HepG2 (cell line): ENCODE data around the gene QSOX1. TPM values are rescaled to one million over a fixed set of nuclear protein-coding genes. Genes with fewer than 3 reads are reported as not detected.

Experiments used
- BHLHE40 ChIP-seq: IDR thresholded peaks from 2 replicates; pipeline ENCODE4 v1.6.1; 2011; ENCODE audit warnings: low read length, improper control_type of control experiment
- CBX1 ChIP-seq: IDR thresholded peaks from one replicate; pipeline ENCODE4 v1.6.1; 2016; ENCODE audit warnings: antibody characterized with exemption, low read depth
- FOXM1 ChIP-seq: sonication (generic); formaldehyde crosslinking; IDR thresholded peaks from 2 replicates; pipeline ENCODE4 v1.5.0; 2020; ENCODE audit warnings: missing genetic modification reagents
- HNRNPUL1 ChIP-seq: fragments of 200-400 bp; formaldehyde crosslinking; IDR thresholded peaks from 2 replicates; pipeline ENCODE4 v1.6.1; 2017; ENCODE audit warnings: low read depth, mild to moderate bottlenecking, low read length, moderate library complexity
- IKZF4 ChIP-seq: sonication (generic); formaldehyde crosslinking; IDR thresholded peaks from 2 replicates; pipeline ENCODE4 v1.5.1; 2020; ENCODE audit warnings: borderline replicate concordance, mild to moderate bottlenecking, low read depth, missing genetic modification reagents; ENCODE audit errors: not compliant biosample characterization
- NFYB ChIP-seq: sonication (generic); formaldehyde crosslinking; IDR thresholded peaks from 2 replicates; pipeline ENCODE4 v1.4.0; 2020; ENCODE audit warnings: missing genetic modification reagents
- POLR2AphosphoS2 ChIP-seq: IDR thresholded peaks from 2 replicates; pipeline ENCODE4 v1.6.1; 2011; ENCODE audit warnings: low read depth, low read length, improper control_type of control experiment
- SAP130 ChIP-seq: IDR thresholded peaks from 2 replicates; pipeline ENCODE4 v1.6.1; 2016; ENCODE audit warnings: low read depth
- TAF1 ChIP-seq: sonication (generic); formaldehyde crosslinking; IDR thresholded peaks from 2 replicates; pipeline ENCODE4 v1.4.0; 2020; ENCODE audit warnings: missing genetic modification reagents
- ZBTB33 ChIP-seq: sonication (generic); formaldehyde crosslinking; IDR thresholded peaks from 2 replicates; pipeline ENCODE4 v1.4.0; 2020; ENCODE audit warnings: missing genetic modification reagents
- ZNF460 ChIP-seq: sonication (generic); formaldehyde crosslinking; IDR thresholded peaks from 2 replicates; pipeline ENCODE4 v1.5.1; 2020; ENCODE audit warnings: missing genetic modification reagents, mild to moderate bottlenecking, borderline replicate concordance
- ZNF678 ChIP-seq: sonication (generic); formaldehyde crosslinking; IDR thresholded peaks from 2 replicates; pipeline ENCODE4 v1.4.0; 2020; ENCODE audit warnings: mild to moderate bottlenecking, missing genetic modification reagents
- ZNF883 ChIP-seq: sonication (generic); formaldehyde crosslinking; IDR thresholded peaks from 2 replicates; pipeline ENCODE4 v1.5.1; 2020; ENCODE audit warnings: mild to moderate bottlenecking, missing genetic modification reagents; ENCODE audit errors: not compliant biosample characterization
- polyA plus RNA-seq, 8 experiments: library from polyadenylated mRNA; depleted of rRNA in 3 of 8; stranded (reverse) in 7 of 8; unstranded in 1 of 8; fragments of >200 nt; fragmentation: Illumina TruSeq in 4 of 8; extraction: Trizol in 4 of 8; gene quantifications; 2 replicates each; pipeline versions ENCODE4 v1.2.1 to v1.2.3, GENCODE V29; 2011 to 2016; ENCODE audit warnings: low read depth in 4 of 8, missing spikeins in 1 of 8, mixed read lengths in 1 of 8; ENCODE audit not compliant: insufficient read depth in 1 of 8
- total RNA-seq, 5 experiments: library from RNA; depleted of rRNA; stranded (reverse); fragments of >200 nt; fragmentation: Illumina TruSeq; extraction: Trizol; gene quantifications; 2 replicates each; pipeline ENCODE4 v1.2.3, GENCODE V29; 2016; ENCODE audit warnings: low read depth in 1 of 5
- TF ChIP-seq, protein P1 (sequence below): sonication (generic); formaldehyde crosslinking; IDR thresholded peaks from 2 replicates; pipeline ENCODE4 v1.5.0; 2020; ENCODE audit warnings: missing genetic modification reagents, mild to moderate bottlenecking, borderline replicate concordance
- TF ChIP-seq, protein P2 (sequence below): sonication (generic); formaldehyde crosslinking; IDR thresholded peaks from 2 replicates; pipeline ENCODE4 v1.8.1; 2023; ENCODE audit warnings: missing genetic modification reagents, inconsistent platforms, borderline replicate concordance
- TF ChIP-seq, protein P3 (sequence below): sonication (generic); formaldehyde crosslinking; IDR thresholded peaks from one replicate; pipeline ENCODE4 v1.5.1; 2020; ENCODE audit warnings: mild to moderate bottlenecking, missing genetic modification reagents; ENCODE audit errors: not compliant biosample characterization
- TF ChIP-seq, protein P4 (sequence below): sonication (generic); formaldehyde crosslinking; IDR thresholded peaks from 2 replicates; pipeline ENCODE4 v1.5.1; 2020; ENCODE audit warnings: mild to moderate bottlenecking, missing genetic modification reagents, borderline replicate concordance

QSOX1 gene
- total and polyA plus RNA-seq, 2 of the 13 experiments (the other 11 are each of a cell fraction or from before 2014, with no cell fraction given): 6.8 to 40.2 TPM

DNA sequence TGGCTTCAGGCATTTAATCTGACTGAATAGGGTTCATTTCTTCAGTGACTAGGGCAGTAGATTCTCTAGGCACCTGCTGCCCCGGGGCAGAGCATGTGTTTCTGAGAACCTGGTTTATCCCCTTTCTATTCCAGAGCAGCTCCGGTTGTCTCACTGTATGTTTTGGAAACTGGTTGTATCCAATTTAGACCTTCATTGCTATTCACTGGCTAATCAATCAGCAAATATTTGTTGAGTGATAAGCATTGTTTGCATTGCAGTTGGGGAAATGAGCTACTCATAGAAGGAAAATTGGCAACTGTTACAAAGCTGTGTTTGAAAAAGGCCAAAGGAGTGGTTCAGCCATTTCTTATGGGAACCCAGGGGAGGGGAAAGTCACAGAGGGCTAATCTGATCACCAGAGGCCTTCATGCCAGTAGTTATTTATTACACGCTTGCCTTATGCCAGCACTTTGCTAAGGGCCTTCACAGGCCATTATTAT is 2.9 kb downstream of the QSOX1 start (continued):
- TF ChIP-seq, protein P1, sequence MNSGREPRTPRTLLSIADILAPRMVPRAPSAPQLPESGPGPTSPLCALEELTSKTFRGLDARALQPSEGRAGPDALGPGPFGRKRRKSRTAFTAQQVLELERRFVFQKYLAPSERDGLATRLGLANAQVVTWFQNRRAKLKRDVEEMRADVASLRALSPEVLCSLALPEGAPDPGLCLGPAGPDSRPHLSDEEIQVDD (CRISPR knock-in tag): no peak
- TF ChIP-seq, protein P2, sequence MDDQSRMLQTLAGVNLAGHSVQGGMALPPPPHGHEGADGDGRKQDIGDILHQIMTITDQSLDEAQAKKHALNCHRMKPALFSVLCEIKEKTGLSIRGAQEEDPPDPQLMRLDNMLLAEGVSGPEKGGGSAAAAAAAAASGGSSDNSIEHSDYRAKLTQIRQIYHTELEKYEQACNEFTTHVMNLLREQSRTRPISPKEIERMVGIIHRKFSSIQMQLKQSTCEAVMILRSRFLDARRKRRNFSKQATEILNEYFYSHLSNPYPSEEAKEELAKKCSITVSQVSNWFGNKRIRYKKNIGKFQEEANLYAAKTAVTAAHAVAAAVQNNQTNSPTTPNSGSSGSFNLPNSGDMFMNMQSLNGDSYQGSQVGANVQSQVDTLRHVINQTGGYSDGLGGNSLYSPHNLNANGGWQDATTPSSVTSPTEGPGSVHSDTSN (CRISPR knock-in tag): no peak
- TF ChIP-seq ZBTB33 (CRISPR knock-in tag) (no peak), ZNF883 (no peak), HNRNPUL1 (no peak), ZNF460 (CRISPR knock-in tag) (no peak), NFYB (no peak), POLR2AphosphoS2 (no peak), TAF1 (CRISPR knock-in tag) (no peak), IKZF4 (CRISPR knock-in tag) (no peak), FOXM1 (CRISPR knock-in tag) (no peak), SAP130 (CRISPR knock-in tag) (peak; percentile 75), CBX1 (no peak), BHLHE40 (no peak; the same call in 1 of the 2 replicates), ZNF678 (CRISPR knock-in tag) (no peak)
- TF ChIP-seq, protein P3, sequence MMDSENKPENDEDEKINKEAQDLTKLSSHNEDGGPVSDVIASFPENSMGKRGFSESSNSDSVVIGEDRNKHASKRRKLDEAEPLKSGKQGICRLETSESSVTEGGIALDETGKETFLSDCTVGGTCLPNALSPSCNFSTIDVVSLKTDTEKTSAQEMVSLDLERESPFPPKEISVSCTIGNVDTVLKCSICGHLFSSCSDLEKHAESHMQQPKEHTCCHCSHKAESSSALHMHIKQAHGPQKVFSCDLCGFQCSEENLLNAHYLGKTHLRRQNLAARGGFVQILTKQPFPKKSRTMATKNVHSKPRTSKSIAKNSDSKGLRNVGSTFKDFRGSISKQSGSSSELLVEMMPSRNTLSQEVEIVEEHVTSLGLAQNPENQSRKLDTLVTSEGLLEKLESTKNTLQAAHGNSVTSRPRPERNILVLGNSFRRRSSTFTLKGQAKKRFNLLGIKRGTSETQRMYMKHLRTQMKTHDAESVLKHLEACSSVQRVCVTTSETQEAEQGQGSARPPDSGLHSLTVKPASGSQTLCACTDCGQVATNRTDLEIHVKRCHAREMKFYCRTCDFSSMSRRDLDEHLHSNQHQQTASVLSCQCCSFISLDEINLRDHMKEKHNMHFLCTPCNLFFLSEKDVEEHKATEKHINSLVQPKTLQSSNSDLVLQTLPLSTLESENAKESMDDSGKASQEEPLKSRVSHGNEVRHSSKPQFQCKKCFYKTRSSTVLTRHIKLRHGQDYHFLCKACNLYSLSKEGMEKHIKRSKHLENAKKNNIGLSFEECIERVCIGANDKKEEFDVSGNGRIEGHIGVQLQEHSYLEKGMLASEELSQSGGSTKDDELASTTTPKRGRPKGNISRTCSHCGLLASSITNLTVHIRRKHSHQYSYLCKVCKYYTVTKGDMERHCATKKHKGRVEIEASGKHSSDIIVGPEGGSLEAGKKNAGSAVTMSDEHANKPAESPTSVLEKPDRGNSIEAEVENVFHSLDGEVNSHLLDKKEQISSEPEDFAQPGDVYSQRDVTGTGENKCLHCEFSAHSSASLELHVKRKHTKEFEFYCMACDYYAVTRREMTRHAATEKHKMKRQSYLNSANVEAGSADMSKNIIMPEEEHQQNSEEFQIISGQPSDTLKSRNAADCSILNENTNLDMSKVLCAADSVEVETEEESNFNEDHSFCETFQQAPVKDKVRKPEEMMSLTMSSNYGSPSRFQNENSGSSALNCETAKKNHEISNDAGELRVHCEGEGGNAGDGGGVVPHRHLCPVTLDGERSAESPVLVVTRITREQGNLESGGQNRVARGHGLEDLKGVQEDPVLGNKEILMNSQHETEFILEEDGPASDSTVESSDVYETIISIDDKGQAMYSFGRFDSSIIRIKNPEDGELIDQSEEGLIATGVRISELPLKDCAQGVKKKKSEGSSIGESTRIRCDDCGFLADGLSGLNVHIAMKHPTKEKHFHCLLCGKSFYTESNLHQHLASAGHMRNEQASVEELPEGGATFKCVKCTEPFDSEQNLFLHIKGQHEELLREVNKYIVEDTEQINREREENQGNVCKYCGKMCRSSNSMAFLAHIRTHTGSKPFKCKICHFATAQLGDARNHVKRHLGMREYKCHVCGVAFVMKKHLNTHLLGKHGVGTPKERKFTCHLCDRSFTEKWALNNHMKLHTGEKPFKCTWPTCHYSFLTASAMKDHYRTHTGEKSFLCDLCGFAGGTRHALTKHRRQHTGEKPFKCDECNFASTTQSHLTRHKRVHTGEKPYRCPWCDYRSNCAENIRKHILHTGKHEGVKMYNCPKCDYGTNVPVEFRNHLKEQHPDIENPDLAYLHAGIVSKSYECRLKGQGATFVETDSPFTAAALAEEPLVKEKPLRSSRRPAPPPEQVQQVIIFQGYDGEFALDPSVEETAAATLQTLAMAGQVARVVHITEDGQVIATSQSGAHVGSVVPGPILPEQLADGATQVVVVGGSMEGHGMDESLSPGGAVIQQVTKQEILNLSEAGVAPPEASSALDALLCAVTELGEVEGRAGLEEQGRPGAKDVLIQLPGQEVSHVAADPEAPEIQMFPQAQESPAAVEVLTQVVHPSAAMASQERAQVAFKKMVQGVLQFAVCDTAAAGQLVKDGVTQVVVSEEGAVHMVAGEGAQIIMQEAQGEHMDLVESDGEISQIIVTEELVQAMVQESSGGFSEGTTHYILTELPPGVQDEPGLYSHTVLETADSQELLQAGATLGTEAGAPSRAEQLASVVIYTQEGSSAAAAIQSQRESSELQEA (CRISPR knock-in tag): no peak
- TF ChIP-seq, protein P4, sequence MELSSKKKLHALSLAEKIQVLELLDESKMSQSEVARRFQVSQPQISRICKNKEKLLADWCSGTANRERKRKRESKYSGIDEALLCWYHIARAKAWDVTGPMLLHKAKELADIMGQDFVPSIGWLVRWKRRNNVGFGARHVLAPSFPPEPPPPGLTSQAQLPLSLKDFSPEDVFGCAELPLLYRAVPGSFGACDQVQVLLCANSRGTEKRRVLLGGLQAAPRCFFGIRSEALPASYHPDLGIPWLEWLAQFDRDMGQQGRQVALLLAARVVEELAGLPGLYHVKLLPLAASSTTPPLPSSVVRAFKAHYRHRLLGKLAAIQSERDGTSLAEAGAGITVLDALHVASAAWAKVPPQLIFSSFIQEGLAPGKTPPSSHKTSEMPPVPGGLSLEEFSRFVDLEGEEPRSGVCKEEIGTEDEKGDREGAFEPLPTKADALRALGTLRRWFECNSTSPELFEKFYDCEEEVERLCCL (CRISPR knock-in tag): no peak
